DOHH2 (cell line): ENCODE measurements around the gene SQSTM1.

Source experiments
- H3F3A ChIP-seq: fragments of 200-600 bp; sonication (generic), shearing (Covaris generic); 2 replicates; pipeline ENCODE4 v1.6.0; 2016; ENCODE audit warnings: antibody characterized with exemption, mild to moderate bottlenecking; ENCODE audit not compliant: control insufficient read depth, insufficient read depth
- H3K27ac ChIP-seq: fragments of 200-600 bp; sonication (generic); 2 replicates; pipeline ENCODE4 v1.5.1; 2014; ENCODE audit warnings: low read depth, mild to moderate bottlenecking, low read length, moderate library complexity
- H3K27me3 ChIP-seq: fragments of 200-600 bp; sonication (generic); 2 replicates; pipeline ENCODE4 v1.6.1; 2014; ENCODE audit warnings: mild to moderate bottlenecking, low read length, mixed read lengths; ENCODE audit not compliant: control insufficient read depth
- H3K36me3 ChIP-seq: fragments of 200-600 bp; sonication (generic); 2 replicates; pipeline ENCODE4 v1.6.1; 2014; ENCODE audit warnings: mild to moderate bottlenecking, low read length, moderate library complexity, mixed read lengths; ENCODE audit not compliant: control insufficient read depth
- H3K4me1 ChIP-seq: fragments of 200-600 bp; sonication (generic); 2 replicates; pipeline ENCODE4 v1.6.1; 2014; ENCODE audit warnings: mild to moderate bottlenecking, low read length, mixed read lengths; ENCODE audit not compliant: control insufficient read depth
- H3K4me2 ChIP-seq: fragments of 200-600 bp; sonication (generic); 2 replicates; pipeline ENCODE4 v1.6.0; 2014; ENCODE audit warnings: mild to moderate bottlenecking, low read length, moderate library complexity
- H3K4me3 ChIP-seq: fragments of 200-600 bp; sonication (generic); 2 replicates; pipeline ENCODE4 v1.5.1; 2014; ENCODE audit warnings: mild to moderate bottlenecking, low read length, mixed read lengths
- H3K79me2 ChIP-seq: fragments of 200-600 bp; sonication (generic); 2 replicates; pipeline ENCODE4 v1.6.1; 2014; ENCODE audit warnings: mild to moderate bottlenecking, low read length, mixed read lengths; ENCODE audit not compliant: control insufficient read depth
- H3K9me2 ChIP-seq: fragments of 200-600 bp; sonication (generic); replicated peaks from 2 replicates; pipeline ENCODE4 v1.6.1; 2014; ENCODE audit warnings: mild to moderate bottlenecking, low read length, mixed read lengths; ENCODE audit not compliant: control insufficient read depth
- H3K9me3 ChIP-seq: fragments of 200-600 bp; sonication (generic); 2 replicates; pipeline ENCODE4 v1.6.1; 2014; ENCODE audit warnings: antibody characterized with exemption, low read length, mixed read lengths; ENCODE audit not compliant: control insufficient read depth, insufficient read depth
- H4K20me1 ChIP-seq: fragments of 200-600 bp; sonication (generic); 2 replicates; pipeline ENCODE4 v1.6.0; 2014; ENCODE audit warnings: low read depth, mild to moderate bottlenecking, antibody characterized with exemption, low read length, moderate library complexity; ENCODE audit not compliant: control insufficient read depth, insufficient read depth
- CTCF ChIP-seq: fragments of 200-600 bp; sonication (generic); IDR thresholded peaks from one replicate; pipeline ENCODE4 v1.5.1; 2014; ENCODE audit warnings: antibody characterized with exemption, mild to moderate bottlenecking, low read depth, low read length; ENCODE audit not compliant: poor library complexity, severe bottlenecking
- EZH2phosphoT487 ChIP-seq: fragments of 200-600 bp; sonication (generic); IDR thresholded peaks from 2 replicates; pipeline ENCODE4 v1.6.1; 2017; ENCODE audit warnings: borderline replicate concordance, mild to moderate bottlenecking, antibody characterized with exemption, low read length, moderate library complexity, mixed read lengths

The SQSTM1 gene

GRCh38 chr5:179829732-179830435, 9.2 kb downstream of the SQSTM1 start:
- Histone ChIP-seq H3K4me2 (no peak overlapping the region), H3K9me2 (no peaks in the 10 kb centered on the region), H3K4me3 (no peak overlapping the region), H3K9me3 (no peaks in the 10 kb centered on the region), H3K27ac (no peak overlapping the region), H3K4me1 (no peaks in the 10 kb centered on the region), H3K79me2 (no peaks in the 10 kb centered on the region), H3K27me3 (no peaks in the 10 kb centered on the region), H3F3A (no peaks in the 10 kb centered on the region), H3K36me3 (peaks cover 64% of the 10 kb centered on the region), H4K20me1 (no peaks in the 10 kb centered on the region)
- no peak for TF ChIP-seq CTCF
- TF ChIP-seq EZH2phosphoT487 = no peak

- H3K9me2 ChIP-seq = no peaks in the 10 kb centered on the region
- TF ChIP-seq EZH2phosphoT487 = no peak
- TF ChIP-seq CTCF = no peak
- H4K20me1 ChIP-seq = no peaks in the 10 kb centered on the region
- peaks cover 55% of the 10 kb centered on the region for H3K36me3 ChIP-seq
- H3K4me3 ChIP-seq = no peak overlapping the region
- H3K4me2 ChIP-seq = no peak overlapping the region
- H3K27me3 ChIP-seq = no peaks in the 10 kb centered on the region
- H3F3A ChIP-seq = no peaks in the 10 kb centered on the region
- no peaks in the 10 kb centered on the region for H3K9me3 ChIP-seq
- no peaks in the 10 kb centered on the region for H3K4me1 ChIP-seq
- no peaks in the 10 kb centered on the region for H3K79me2 ChIP-seq
- H3K27ac ChIP-seq = no peak overlapping the region
Measured at GRCh38 chr5:179830818-179831468, 10.2 kb downstream of the SQSTM1 start.

GRCh38 chr5:179832039-179832745, 11.5 kb downstream of the SQSTM1 start:
- H3F3A ChIP-seq = no peaks in the 10 kb centered on the region
- H3K36me3 ChIP-seq = peaks cover 58% of the 10 kb centered on the region
- no peaks in the 10 kb centered on the region for H3K27me3 ChIP-seq

More at GRCh38 chr5:179832039-179832745, 11.5 kb downstream of the SQSTM1 start:
- TF ChIP-seq CTCF (no peak), EZH2phosphoT487 (no peak)
- no peaks in the 10 kb centered on the region for H3K4me1 ChIP-seq
- no peak overlapping the region for H3K27ac ChIP-seq
- no peaks in the 10 kb centered on the region for H3K9me2 ChIP-seq
- H3K4me3 ChIP-seq = no peak overlapping the region
- no peaks in the 10 kb centered on the region for H3K79me2 ChIP-seq
- no peaks in the 10 kb centered on the region for H3K9me3 ChIP-seq
- H3K4me2 ChIP-seq = no peak overlapping the region
- H4K20me1 ChIP-seq = no peaks in the 10 kb centered on the region
